ENCODE results near the gene FBXO38.

The FBXO38 gene

DNA sequence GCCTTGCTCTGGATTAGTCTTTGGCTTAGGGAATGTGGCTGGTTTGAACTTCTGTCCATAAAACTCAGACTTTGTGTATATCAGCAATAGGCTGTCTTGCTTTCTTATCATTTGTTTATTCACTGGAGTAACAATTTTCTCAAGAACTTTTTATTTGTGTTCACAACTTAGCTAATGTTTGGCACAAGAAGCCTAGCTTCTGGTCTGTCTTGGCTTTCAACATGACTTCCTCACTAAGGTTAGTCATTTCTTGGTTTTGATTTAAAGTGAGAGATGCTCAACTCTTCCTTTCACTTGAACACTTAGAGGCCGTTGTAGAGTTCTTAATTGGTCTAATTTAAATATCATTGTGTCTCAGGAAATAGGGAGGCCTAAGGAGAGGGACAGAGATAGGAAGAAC, 4.9 kb downstream of the FBXO38 start (continued):
- TF ChIP-seq, protein P1, sequence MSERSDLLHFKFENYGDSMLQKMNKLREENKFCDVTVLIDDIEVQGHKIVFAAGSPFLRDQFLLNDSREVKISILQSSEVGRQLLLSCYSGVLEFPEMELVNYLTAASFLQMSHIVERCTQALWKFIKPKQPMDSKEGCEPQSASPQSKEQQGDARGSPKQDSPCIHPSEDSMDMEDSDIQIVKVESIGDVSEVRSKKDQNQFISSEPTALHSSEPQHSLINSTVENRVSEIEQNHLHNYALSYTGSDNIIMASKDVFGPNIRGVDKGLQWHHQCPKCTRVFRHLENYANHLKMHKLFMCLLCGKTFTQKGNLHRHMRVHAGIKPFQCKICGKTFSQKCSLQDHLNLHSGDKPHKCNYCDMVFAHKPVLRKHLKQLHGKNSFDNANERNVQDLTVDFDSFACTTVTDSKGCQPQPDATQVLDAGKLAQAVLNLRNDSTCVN (tag by site-specific recombination; optimal IDR thresholded peaks at IDR 0.05): no peak
- TF ChIP-seq ZNF157 (tag by site-specific recombination; IDR thresholded peaks at IDR 0.05) (no peak), GLI4 (tag by site-specific recombination; IDR thresholded peaks at IDR 0.05) (no peak), ZBTB17 (tag by site-specific recombination; IDR thresholded peaks at IDR 0.05) (no peak), SCRT1 (tag by site-specific recombination; IDR thresholded peaks at IDR 0.05; ENCODE audit: borderline replicate concordance) (no peak), ZNF324 (tag by site-specific recombination; IDR thresholded peaks at IDR 0.05) (no peak)

- Histone ChIP-seq H3K27ac (ENCODE audit: extremely low read depth, low read depth, low read length) (no peak overlapping the region), H3K9me3 (ENCODE audit: control insufficient read depth, insufficient read depth, low read depth, low read length) (no peaks in the 10 kb centered on the region), H3K36me3 (ENCODE audit: control insufficient read depth in 2 of 2, insufficient read depth in 1 of 2, low read length in 2 of 2) (peaks cover 0 to 36% of the 10 kb centered on the region in 2 experiments), H3K4me3 (ENCODE audit: low read depth, low read length) (no peak overlapping the region), H3K4me1 (ENCODE audit: control insufficient read depth, insufficient read depth, low read length) (peaks cover 22% of the 10 kb centered on the region; the same call in 1 of the 2 replicates)
- TF ChIP-seq ZNF138 (tag by site-specific recombination; IDR thresholded peaks at IDR 0.05; ENCODE audit: borderline replicate concordance): no peak
- TF ChIP-seq ZNF626 (tag by site-specific recombination; IDR thresholded peaks at IDR 0.05): no peak
- TF ChIP-seq SCRT2 (tag by site-specific recombination; IDR thresholded peaks at IDR 0.05): peak; percentile 31; the same call in 1 of the 2 replicates
- no peak for TF ChIP-seq HOXD13 (CRISPR knock-in tag; IDR thresholded peaks at IDR 0.05; ENCODE audit: borderline replicate concordance)
- POLR2A ChIA-PET: no interaction called here
- CTCF ChIA-PET: interaction anchor here (0.6 to 1.5 kb wide), 3 partner anchors 53 to 343 kb away, joined by 3 read pairs; no protein-coding TSS in a partner anchor
These were observed 7.2 kb downstream of the FBXO38 start for GRCh38 chr5:148390914-148391313.

DNA sequence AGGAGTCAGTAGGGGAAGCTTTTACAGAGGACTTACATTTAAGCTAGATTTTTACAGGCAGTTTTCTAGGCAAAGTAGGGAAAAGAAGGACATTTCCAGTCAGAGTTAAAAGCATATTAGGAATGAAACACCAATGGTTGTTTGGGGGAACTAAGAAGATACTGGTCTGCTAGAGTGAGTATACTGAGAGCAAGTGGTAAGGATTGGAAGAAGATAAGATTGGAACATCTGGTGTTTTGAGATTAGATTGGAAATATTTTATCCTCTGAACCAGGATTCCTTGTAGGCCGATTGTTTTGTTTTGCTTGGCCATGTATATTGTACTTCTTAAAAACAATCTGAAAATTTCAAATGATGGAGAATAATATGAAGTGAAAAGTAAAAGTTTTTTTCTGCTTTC, 7.7 kb downstream of the FBXO38 start:
- no peak for TF ChIP-seq ZNF558 (tag by site-specific recombination; IDR thresholded peaks at IDR 0.05)
- CTCF ChIA-PET: interaction anchor here (0.6 to 1.5 kb wide), 2 partner anchors 53 to 343 kb away, joined by 3 read pairs; no protein-coding TSS in a partner anchor
- H3K27ac ChIP-seq (ENCODE audit: extremely low read depth, low read depth, low read length): no peak overlapping the region
- POLR2A ChIA-PET: no interaction called here
- H3K4me3 ChIP-seq (ENCODE audit: low read depth, low read length): no peak overlapping the region
- peaks cover 1 to 35% of the 10 kb centered on the region in 2 experiments for H3K36me3 ChIP-seq (ENCODE audit: control insufficient read depth in 2 of 2, insufficient read depth in 1 of 2, low read length in 2 of 2)
- H3K4me1 ChIP-seq (ENCODE audit: control insufficient read depth, insufficient read depth, low read length): peaks cover 20% of the 10 kb centered on the region; the same call in 1 of the 2 replicates
- H3K9me3 ChIP-seq (ENCODE audit: control insufficient read depth, insufficient read depth, low read depth, low read length): no peaks in the 10 kb centered on the region

- Histone ChIP-seq H3K36me3 (ENCODE audit: control insufficient read depth in 2 of 2, insufficient read depth in 1 of 2, low read length in 2 of 2) (peaks cover 5 to 36% of the 10 kb centered on the region in 2 experiments), H3K27ac (ENCODE audit: extremely low read depth, low read depth, low read length) (no peak overlapping the region), H3K4me1 (ENCODE audit: control insufficient read depth, insufficient read depth, low read length) (peaks cover 20% of the 10 kb centered on the region; the same call in 1 of the 2 replicates), H3K4me3 (ENCODE audit: low read depth, low read length) (no peak overlapping the region), H3K9me3 (ENCODE audit: control insufficient read depth, insufficient read depth, low read depth, low read length) (no peaks in the 10 kb centered on the region)
- ChIA-PET CTCF (interaction anchor here (1.3 to 2.2 kb wide), 2 partner anchors 19 to 51 kb away, joined by 3 to 9 read pairs; no protein-coding TSS in a partner anchor), POLR2A (no interaction called here)
- TF ChIP-seq ZNF169 (tag by site-specific recombination; IDR thresholded peaks at IDR 0.05) (no peak), ZNF837 (tag by site-specific recombination; IDR thresholded peaks at IDR 0.05) (no peak), ZBTB44 (tag by site-specific recombination; IDR thresholded peaks at IDR 0.05) (peak; percentile 44; the same call in 1 of the 2 replicates), ZNF133 (tag by site-specific recombination; IDR thresholded peaks at IDR 0.05) (no peak), SCRT2 (tag by site-specific recombination; IDR thresholded peaks at IDR 0.05) (no peak), SALL2 (tag by site-specific recombination; IDR thresholded peaks at IDR 0.05; ENCODE audit: borderline replicate concordance) (no peak), ZNF26 (tag by site-specific recombination; IDR thresholded peaks at IDR 0.05) (no peak), ZNF140 (tag by site-specific recombination; IDR thresholded peaks at IDR 0.05) (no peak), REPIN1 (tag by site-specific recombination; IDR thresholded peaks at IDR 0.05; ENCODE audit: low read depth) (no peak), YY1 (tag by site-specific recombination; IDR thresholded peaks at IDR 0.05) (no peak), IKZF3 (tag by site-specific recombination; IDR thresholded peaks at IDR 0.05) (0 out of 2 replicates have a peak, but pooled peaks have one; percentile 42), ZEB2 (tag by site-specific recombination; IDR thresholded peaks at IDR 0.05) (0 out of 2 replicates have a peak, but pooled peaks have one; percentile 14), ZNF677 (tag by site-specific recombination; IDR thresholded peaks at IDR 0.05) (no peak), SCRT1 (tag by site-specific recombination; IDR thresholded peaks at IDR 0.05; ENCODE audit: borderline replicate concordance) (no peak), ZNF791 (tag by site-specific recombination; IDR thresholded peaks at IDR 0.05) (no peak)
- TF ChIP-seq, protein P2, sequence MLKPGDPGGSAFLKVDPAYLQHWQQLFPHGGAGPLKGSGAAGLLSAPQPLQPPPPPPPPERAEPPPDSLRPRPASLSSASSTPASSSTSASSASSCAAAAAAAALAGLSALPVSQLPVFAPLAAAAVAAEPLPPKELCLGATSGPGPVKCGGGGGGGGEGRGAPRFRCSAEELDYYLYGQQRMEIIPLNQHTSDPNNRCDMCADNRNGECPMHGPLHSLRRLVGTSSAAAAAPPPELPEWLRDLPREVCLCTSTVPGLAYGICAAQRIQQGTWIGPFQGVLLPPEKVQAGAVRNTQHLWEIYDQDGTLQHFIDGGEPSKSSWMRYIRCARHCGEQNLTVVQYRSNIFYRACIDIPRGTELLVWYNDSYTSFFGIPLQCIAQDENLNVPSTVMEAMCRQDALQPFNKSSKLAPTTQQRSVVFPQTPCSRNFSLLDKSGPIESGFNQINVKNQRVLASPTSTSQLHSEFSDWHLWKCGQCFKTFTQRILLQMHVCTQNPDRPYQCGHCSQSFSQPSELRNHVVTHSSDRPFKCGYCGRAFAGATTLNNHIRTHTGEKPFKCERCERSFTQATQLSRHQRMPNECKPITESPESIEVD (tag by site-specific recombination; IDR thresholded peaks at IDR 0.05): peak; percentile 29; the same call in 1 of the 2 replicates
These were observed 9.6 kb downstream of the FBXO38 start for GRCh38 chr5:148393390-148393741.
